Neural cell (in vitro differentiated cells): ENCODE measurements around the gene GPR63.

ENCODE experiments used
- EP300 ChIP-seq: fragments of 450-650 bp; conservative IDR thresholded peaks from 2 replicates; pipeline ENCODE4 v1.6.1; 2014; ENCODE audit warnings: antibody characterized with exemption, mild to moderate bottlenecking, moderate library complexity; ENCODE audit not compliant: poor library complexity, severe bottlenecking
- EZH2 ChIP-seq: fragments of 200-600, 300-800 bp; shearing (Covaris generic), sonication (generic); IDR thresholded peaks from 2 replicates; pipeline ENCODE4 v1.6.1; 2014; ENCODE audit warnings: antibody characterized with exemption, low read length, borderline replicate concordance, mild to moderate bottlenecking; ENCODE audit not compliant: insufficient read depth, poor library complexity, severe bottlenecking
- MXI1 ChIP-seq: fragments of 450-650 bp; conservative IDR thresholded peaks from 2 replicates; pipeline ENCODE4 v1.6.1; 2014; ENCODE audit warnings: antibody characterized with exemption, mild to moderate bottlenecking; ENCODE audit not compliant: poor library complexity, severe bottlenecking
- POLR2AphosphoS5 ChIP-seq: IDR thresholded peaks from 2 replicates; pipeline ENCODE4 v1.6.1; 2012
- RAD21 ChIP-seq: fragments of 450-650 bp; conservative IDR thresholded peaks from 2 replicates; pipeline ENCODE4 v1.6.1; 2014; ENCODE audit warnings: antibody characterized with exemption, mild to moderate bottlenecking, moderate library complexity
- SMC3 ChIP-seq: fragments of 450-650 bp; conservative IDR thresholded peaks from 2 replicates; pipeline ENCODE4 v1.6.1; 2014; ENCODE audit warnings: antibody characterized with exemption, mild to moderate bottlenecking, moderate library complexity; ENCODE audit not compliant: poor library complexity
- TAF1 ChIP-seq: IDR thresholded peaks from 2 replicates; pipeline ENCODE4 v1.6.1; 2012; ENCODE audit warnings: low read depth
- TF ChIP-seq, protein P1 (sequence below): fragments of 450-650 bp; IDR thresholded peaks from 2 replicates; pipeline ENCODE4 v1.5.1; 2014; ENCODE audit warnings: antibody characterized with exemption, mild to moderate bottlenecking, moderate library complexity; ENCODE audit not compliant: poor library complexity, severe bottlenecking
- TF ChIP-seq, protein P2 (sequence below): IDR thresholded peaks from 2 replicates; pipeline ENCODE4 v1.6.1; 2012; ENCODE audit warnings: borderline replicate concordance

DNA sequence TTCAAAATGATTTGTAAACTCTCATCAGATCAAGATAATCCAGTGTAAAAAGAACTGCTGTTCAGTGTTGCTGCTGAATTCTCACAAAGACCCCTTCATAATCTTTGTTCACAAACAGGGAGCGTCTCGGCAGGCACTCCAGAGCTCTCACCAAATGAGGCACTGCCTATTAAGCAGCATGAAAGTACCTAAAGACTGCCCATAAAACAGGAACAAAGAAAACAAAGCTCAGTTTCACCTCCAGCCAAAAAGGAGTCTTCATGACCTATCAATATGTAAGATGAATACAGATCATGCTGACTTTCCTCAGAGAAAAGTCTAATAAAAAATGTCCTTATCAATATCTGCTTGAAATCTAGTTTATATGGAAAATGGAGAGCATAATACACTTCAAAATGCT is 41.8 kb downstream of the GPR63 start:
- TF ChIP-seq, protein P1, sequence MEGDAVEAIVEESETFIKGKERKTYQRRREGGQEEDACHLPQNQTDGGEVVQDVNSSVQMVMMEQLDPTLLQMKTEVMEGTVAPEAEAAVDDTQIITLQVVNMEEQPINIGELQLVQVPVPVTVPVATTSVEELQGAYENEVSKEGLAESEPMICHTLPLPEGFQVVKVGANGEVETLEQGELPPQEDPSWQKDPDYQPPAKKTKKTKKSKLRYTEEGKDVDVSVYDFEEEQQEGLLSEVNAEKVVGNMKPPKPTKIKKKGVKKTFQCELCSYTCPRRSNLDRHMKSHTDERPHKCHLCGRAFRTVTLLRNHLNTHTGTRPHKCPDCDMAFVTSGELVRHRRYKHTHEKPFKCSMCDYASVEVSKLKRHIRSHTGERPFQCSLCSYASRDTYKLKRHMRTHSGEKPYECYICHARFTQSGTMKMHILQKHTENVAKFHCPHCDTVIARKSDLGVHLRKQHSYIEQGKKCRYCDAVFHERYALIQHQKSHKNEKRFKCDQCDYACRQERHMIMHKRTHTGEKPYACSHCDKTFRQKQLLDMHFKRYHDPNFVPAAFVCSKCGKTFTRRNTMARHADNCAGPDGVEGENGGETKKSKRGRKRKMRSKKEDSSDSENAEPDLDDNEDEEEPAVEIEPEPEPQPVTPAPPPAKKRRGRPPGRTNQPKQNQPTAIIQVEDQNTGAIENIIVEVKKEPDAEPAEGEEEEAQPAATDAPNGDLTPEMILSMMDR: no peak
- TF ChIP-seq, protein P2, sequence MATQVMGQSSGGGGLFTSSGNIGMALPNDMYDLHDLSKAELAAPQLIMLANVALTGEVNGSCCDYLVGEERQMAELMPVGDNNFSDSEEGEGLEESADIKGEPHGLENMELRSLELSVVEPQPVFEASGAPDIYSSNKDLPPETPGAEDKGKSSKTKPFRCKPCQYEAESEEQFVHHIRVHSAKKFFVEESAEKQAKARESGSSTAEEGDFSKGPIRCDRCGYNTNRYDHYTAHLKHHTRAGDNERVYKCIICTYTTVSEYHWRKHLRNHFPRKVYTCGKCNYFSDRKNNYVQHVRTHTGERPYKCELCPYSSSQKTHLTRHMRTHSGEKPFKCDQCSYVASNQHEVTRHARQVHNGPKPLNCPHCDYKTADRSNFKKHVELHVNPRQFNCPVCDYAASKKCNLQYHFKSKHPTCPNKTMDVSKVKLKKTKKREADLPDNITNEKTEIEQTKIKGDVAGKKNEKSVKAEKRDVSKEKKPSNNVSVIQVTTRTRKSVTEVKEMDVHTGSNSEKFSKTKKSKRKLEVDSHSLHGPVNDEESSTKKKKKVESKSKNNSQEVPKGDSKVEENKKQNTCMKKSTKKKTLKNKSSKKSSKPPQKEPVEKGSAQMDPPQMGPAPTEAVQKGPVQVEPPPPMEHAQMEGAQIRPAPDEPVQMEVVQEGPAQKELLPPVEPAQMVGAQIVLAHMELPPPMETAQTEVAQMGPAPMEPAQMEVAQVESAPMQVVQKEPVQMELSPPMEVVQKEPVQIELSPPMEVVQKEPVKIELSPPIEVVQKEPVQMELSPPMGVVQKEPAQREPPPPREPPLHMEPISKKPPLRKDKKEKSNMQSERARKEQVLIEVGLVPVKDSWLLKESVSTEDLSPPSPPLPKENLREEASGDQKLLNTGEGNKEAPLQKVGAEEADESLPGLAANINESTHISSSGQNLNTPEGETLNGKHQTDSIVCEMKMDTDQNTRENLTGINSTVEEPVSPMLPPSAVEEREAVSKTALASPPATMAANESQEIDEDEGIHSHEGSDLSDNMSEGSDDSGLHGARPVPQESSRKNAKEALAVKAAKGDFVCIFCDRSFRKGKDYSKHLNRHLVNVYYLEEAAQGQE: no peak
- TF ChIP-seq TAF1 (no peak), EZH2 (no peak), MXI1 (no peak), POLR2AphosphoS5 (no peak), RAD21 (no peak), EP300 (no peak), SMC3 (no peak)
